Lower leg skin (tissue), 4 donors: Measurements from ENCODE around the gene WHRN. TPM values are rescaled to one million over a fixed set of nuclear protein-coding genes. Genes with fewer than 3 reads are reported as not detected.
A peak's percentile ranks its signal among the peaks of the same experiment; 100 is the strongest.

Experiments used
- DNase-seq, 2 donors: peaks; one replicate each; pipeline ENCODE4 v3.0.0-alpha.2; 2019; ENCODE audit warnings: low spot score in 2 of 2
- H3K4me3 ChIP-seq: fragments of 200-600 bp; sonication (generic); 2 replicates; pipeline ENCODE4 v1.5.1; 2017; ENCODE audit warnings: mild to moderate bottlenecking, low read depth; ENCODE audit not compliant: poor library complexity, severe bottlenecking
- POLR2A ChIP-seq, 2 donors: fragments of 450-650 bp; IDR thresholded peaks; one replicate each; pipeline ENCODE4 v1.6.1; 2016 to 2017; ENCODE audit warnings: antibody characterized with exemption in 2 of 2, mild to moderate bottlenecking in 1 of 2, moderate library complexity in 1 of 2
- WGBS, 2 donors: methylation state at CpG; one replicate each; pipeline ENCODE4 v1.1.5; 2018; 5-methylcytosine and 5-hydroxymethylcytosine counted together
- intact Hi-C: fragments of 100-400 bp; cut with DNase I; formaldehyde crosslinking; loops from one replicate; pipeline ENCODE4 v1.15.0; 2023; ENCODE audit warnings: low total_unique reads
- total RNA-seq, 4 donors: library from RNA; depleted of rRNA; stranded (reverse); fragments of >200 nt; gene quantifications; one replicate each; pipeline ENCODE4 v1.1.0, GENCODE V29; 2016
- TF ChIP-seq, protein P1 (sequence below), 3 donors: fragments of 450-650 bp; IDR thresholded peaks; one replicate each; pipeline ENCODE4 v1.5.1; 2016; ENCODE audit warnings: antibody characterized with exemption in 3 of 3, mild to moderate bottlenecking in 3 of 3, moderate library complexity in 2 of 3

The WHRN gene
- total RNA-seq, 4 donors from 2014 or later, result 8.7 to 15.0 (median 10.5) TPM

DNA sequence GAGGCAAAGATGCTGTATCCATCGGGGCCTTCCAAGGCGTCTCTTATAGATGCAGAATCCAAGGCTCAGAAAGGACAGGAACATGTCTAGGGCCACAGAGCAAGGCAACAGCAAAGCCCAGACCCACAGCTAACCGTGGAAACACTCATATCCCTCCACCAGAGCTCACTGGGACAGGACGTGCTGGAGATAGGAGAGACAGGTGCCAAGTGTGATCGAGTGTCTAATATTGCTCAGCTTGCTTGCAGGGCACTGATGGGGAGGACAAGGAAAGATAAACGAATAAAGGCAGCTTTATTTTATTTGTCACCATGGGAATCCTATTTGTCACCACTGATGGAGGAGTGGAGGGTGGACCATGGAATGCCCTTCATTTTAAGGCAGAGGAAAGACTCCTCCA, 73.5 kb downstream of the WHRN start:
- peak in 1 of 2 donors; percentile 31 for DNase-seq
- intact Hi-C loops, result no loop called here
- TF ChIP-seq, protein P1, sequence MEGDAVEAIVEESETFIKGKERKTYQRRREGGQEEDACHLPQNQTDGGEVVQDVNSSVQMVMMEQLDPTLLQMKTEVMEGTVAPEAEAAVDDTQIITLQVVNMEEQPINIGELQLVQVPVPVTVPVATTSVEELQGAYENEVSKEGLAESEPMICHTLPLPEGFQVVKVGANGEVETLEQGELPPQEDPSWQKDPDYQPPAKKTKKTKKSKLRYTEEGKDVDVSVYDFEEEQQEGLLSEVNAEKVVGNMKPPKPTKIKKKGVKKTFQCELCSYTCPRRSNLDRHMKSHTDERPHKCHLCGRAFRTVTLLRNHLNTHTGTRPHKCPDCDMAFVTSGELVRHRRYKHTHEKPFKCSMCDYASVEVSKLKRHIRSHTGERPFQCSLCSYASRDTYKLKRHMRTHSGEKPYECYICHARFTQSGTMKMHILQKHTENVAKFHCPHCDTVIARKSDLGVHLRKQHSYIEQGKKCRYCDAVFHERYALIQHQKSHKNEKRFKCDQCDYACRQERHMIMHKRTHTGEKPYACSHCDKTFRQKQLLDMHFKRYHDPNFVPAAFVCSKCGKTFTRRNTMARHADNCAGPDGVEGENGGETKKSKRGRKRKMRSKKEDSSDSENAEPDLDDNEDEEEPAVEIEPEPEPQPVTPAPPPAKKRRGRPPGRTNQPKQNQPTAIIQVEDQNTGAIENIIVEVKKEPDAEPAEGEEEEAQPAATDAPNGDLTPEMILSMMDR (IDR thresholded peaks at IDR 0.05), result no peak
- TF ChIP-seq POLR2A (IDR thresholded peaks at IDR 0.05), result no peak
- WGBS, 2 donors, result 87 to 88% methylated on average over 6 of the region's 6 CpGs
- no peak overlapping the region for H3K4me3 ChIP-seq

DNA sequence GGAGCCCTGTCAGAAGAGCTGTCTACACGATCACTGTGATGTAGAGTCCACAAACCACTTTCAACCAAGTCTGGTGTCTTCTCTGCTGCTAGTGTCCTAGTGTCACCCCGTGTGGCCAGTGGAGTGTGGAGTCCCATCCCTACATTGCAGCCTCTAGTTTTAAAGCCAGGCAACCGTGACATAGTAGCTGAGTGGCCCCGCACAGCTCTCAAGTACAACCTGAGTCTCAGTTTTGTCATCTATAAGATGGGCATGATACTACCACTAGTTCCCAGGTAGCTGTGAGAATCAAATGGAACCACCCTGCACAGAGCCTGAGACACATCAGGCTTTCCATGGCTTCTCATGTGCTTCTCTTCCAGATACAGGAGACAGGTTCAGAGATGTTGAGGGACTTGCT, 74.3 kb downstream of the WHRN start:
- TF ChIP-seq, protein P1 (IDR thresholded peaks at IDR 0.05), result no peak
- TF ChIP-seq POLR2A (IDR thresholded peaks at IDR 0.05), result no peak
- H3K4me3 ChIP-seq, result no peak overlapping the region
- peak in 1 of 2 donors; percentile 25 for DNase-seq
- 94 to 96% methylated on average over 4 of the region's 4 CpGs for WGBS, 2 donors
- intact Hi-C loops, result no loop called here

DNA sequence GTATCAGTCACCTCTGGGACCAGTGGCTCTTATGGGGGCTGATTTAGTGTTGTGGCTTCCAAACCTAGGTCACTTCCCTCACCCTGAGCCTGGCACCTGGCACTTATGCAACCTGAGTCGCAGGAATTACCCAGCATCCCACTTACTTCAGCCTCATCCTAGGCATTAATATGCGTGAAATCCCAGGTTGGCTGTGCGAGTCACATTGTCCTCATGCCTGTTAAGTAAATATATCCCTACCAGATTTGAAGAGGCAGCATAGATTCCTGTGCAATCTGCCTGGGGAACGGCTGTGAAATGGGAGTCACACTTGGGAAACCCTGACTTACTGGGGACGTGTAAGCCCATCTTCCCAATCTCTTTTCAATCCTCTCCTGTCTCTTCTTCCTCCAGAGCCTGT, 74.8 kb downstream of the WHRN start:
- TF ChIP-seq, protein P1 (IDR thresholded peaks at IDR 0.05), result no peak
- no peak for TF ChIP-seq POLR2A (IDR thresholded peaks at IDR 0.05)
- 89 to 90% methylated on average over 5 of the region's 5 CpGs for WGBS, 2 donors
- H3K4me3 ChIP-seq, result no peak overlapping the region
- peak in 1 of 2 donors; percentile 43 for DNase-seq
- intact Hi-C loops, result no loop called here

DNA sequence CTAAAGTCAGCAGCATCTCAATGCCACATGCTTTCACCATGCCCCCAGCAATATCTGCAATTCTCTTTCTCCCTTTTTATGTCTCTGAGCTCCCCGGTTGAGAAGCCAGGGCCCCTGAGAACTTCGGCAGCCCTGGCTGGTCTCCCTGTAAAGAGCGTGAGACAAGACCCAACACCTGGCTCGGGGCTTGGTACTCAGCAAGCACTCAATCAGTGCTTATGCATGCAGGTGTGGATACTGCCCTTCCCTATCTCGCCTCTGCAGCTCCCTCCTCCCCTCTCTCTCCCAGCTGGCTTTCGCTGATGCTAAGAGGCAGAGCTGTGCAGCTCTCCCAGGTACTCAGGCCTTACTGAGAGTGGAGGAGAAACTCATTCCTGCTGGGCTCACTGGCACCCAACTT, 75.8 kb downstream of the WHRN start:
- intact Hi-C loops, result no loop called here

DNA sequence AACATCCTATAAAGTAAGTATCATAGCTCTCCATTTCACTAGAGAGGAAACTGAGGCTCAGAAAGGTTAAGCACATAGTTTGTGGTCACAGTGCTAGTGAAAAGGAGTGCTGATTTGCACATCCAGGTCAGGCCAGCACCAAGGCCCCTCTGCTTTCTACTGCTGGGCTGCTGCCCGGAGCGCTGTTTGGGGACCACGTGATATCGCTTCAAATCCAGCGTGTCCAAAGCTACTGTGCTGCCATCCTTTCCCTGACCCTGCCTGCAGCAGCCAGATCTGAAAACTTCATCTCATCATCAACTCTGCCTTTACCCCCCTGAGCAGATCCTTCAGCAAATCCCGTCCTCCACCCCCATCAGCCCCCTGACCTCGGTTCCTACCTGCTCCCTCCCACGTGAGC, 76.8 kb downstream of the WHRN start:
- no peak for DNase-seq
- 87 to 95% methylated on average over 8 of the region's 8 CpGs for WGBS, 2 donors
- no peak overlapping the region for H3K4me3 ChIP-seq
- no peak for TF ChIP-seq POLR2A (IDR thresholded peaks at IDR 0.05)
- TF ChIP-seq, protein P1 (IDR thresholded peaks at IDR 0.05), result no peak
- intact Hi-C loops, result no loop called here

More for the DNA sequence above, 75.8 kb downstream of the WHRN start:
- 85 to 86% methylated on average over 6 of the region's 6 CpGs for WGBS, 2 donors
- DNase-seq, result peak in 1 of 2 donors; percentile 61
- no peak overlapping the region for H3K4me3 ChIP-seq
- no peak for TF ChIP-seq POLR2A (IDR thresholded peaks at IDR 0.05)
- TF ChIP-seq, protein P1 (IDR thresholded peaks at IDR 0.05), result no peak

DNA sequence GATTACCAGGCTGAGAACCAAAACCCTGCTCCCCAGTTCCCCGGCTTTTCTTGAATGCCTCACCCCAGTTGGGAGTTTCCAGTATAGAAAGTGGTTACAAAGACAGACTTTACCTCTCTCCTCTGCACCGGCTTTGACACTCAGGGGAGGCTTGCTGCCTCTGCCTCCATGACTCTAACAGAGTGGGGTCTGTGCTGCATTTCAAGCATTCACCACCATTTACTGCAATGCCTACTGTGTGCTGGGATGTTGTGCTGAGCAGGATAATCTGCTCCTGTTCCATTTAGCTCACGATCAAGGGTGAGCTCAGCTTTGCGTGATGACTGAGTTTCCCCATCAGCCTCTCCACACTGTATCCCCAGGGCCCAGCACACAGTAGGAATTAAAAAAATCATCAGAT, 77.6 kb downstream of the WHRN start:
- TF ChIP-seq, protein P1 (IDR thresholded peaks at IDR 0.05), result no peak
- no peak for TF ChIP-seq POLR2A (IDR thresholded peaks at IDR 0.05)
- H3K4me3 ChIP-seq, result no peak overlapping the region
- intact Hi-C loops, result no loop called here
- no peak for DNase-seq
- WGBS, 2 donors, result 92 to 94% methylated on average over 4 of the region's 4 CpGs
